Endodermal cell (in vitro differentiated cells): ENCODE measurements around the gene TFCP2L1. TPM values are rescaled to one million over a fixed set of nuclear protein-coding genes. Genes with fewer than 3 reads are reported as not detected.

Source experiments
- DNase-seq: peaks from one replicate; pipeline ENCODE4 v3.0.0-alpha.2; 2017
- H3K27ac ChIP-seq: 2 replicates; pipeline ENCODE4 v1.5.1; 2013; ENCODE audit warnings: mild to moderate bottlenecking, low read depth, low read length, moderate library complexity
- H3K27me3 ChIP-seq: 2 replicates; pipeline ENCODE4 v1.6.1; 2013; ENCODE audit warnings: mild to moderate bottlenecking, low read length, moderate library complexity; ENCODE audit not compliant: insufficient read depth, control insufficient read depth, poor library complexity, severe bottlenecking
- H3K36me3 ChIP-seq: 2 replicates; pipeline ENCODE4 v1.7.0; 2013; ENCODE audit warnings: mild to moderate bottlenecking, low read length, moderate library complexity; ENCODE audit not compliant: control insufficient read depth, insufficient read depth
- H3K4me1 ChIP-seq: one replicate; pipeline ENCODE4 v1.7.0; 2013; ENCODE audit warnings: low read length; ENCODE audit not compliant: control insufficient read depth, insufficient read depth
- H3K4me3 ChIP-seq: 2 replicates; pipeline ENCODE4 v1.5.1; 2013; ENCODE audit warnings: mild to moderate bottlenecking, low read length, moderate library complexity
- H3K9ac ChIP-seq: 2 replicates; pipeline ENCODE4 v1.6.1; 2013; ENCODE audit warnings: mild to moderate bottlenecking, low read length, moderate library complexity; ENCODE audit not compliant: poor library complexity, severe bottlenecking; ENCODE audit errors: extremely low read depth
- H3K9me3 ChIP-seq: 2 replicates; pipeline ENCODE4 v1.6.1; 2013; ENCODE audit warnings: mild to moderate bottlenecking, low read length, moderate library complexity; ENCODE audit not compliant: control insufficient read depth
- H3K27ac Mint-ChIP-seq: 2 replicates; pipeline ENCODE4 v1.8.0; 2020; ENCODE audit warnings: mixed read lengths
- H3K27me3 Mint-ChIP-seq: 2 replicates; pipeline ENCODE4 v1.8.0; 2021; ENCODE audit warnings: mild to moderate bottlenecking, mixed read lengths; ENCODE audit not compliant: insufficient read depth
- H3K36me3 Mint-ChIP-seq: 2 replicates; pipeline ENCODE4 v1.8.0; 2020; ENCODE audit warnings: low read depth, mixed read lengths
- H3K4me1 Mint-ChIP-seq: 2 replicates; pipeline ENCODE4 v1.8.0; 2020; ENCODE audit warnings: mixed read lengths
- H3K4me3 Mint-ChIP-seq: 2 replicates; pipeline ENCODE4 v1.8.0; 2020; ENCODE audit warnings: mild to moderate bottlenecking, moderate library complexity, mixed read lengths
- H3K9me3 Mint-ChIP-seq: 2 replicates; pipeline ENCODE4 v1.8.0; 2020; ENCODE audit warnings: mild to moderate bottlenecking, mixed read lengths
- WGBS, 2 experiments: methylation state at CpG; one replicate each; pipeline versions ENCODE4 v1.1.5 to v1.1.7; 2013; ENCODE audit warnings: missing lambda C conversion rate in 2 of 2, mixed read lengths in 1 of 2; ENCODE audit not compliant: insufficient coverage in 1 of 2, insufficient read length in 1 of 2; 5-methylcytosine and 5-hydroxymethylcytosine counted together
- total RNA-seq, 2 donors: library from RNA; stranded (reverse); fragmentation: NEBNext Ultra II Directional in 1 of 2; extraction: Animal tissue kit (Norgen Biotek cat#: 25700) in 1 of 2; gene quantifications; 2 replicates in 1 of 2; 3 replicates in 1 of 2; pipeline ENCODE4 v1.2.1, GENCODE V29; 2021
- TF ChIP-seq, protein P1 (sequence below): fragments of 200-600 bp; sonication (generic); conservative IDR thresholded peaks from 2 replicates; pipeline ENCODE4 v1.5.0; 2021; ENCODE audit warnings: antibody characterized with exemption, mild to moderate bottlenecking

Gene TFCP2L1
- total RNA-seq, 2 donors from 2014 or later: 3.3 to 4.3 TPM

DNA sequence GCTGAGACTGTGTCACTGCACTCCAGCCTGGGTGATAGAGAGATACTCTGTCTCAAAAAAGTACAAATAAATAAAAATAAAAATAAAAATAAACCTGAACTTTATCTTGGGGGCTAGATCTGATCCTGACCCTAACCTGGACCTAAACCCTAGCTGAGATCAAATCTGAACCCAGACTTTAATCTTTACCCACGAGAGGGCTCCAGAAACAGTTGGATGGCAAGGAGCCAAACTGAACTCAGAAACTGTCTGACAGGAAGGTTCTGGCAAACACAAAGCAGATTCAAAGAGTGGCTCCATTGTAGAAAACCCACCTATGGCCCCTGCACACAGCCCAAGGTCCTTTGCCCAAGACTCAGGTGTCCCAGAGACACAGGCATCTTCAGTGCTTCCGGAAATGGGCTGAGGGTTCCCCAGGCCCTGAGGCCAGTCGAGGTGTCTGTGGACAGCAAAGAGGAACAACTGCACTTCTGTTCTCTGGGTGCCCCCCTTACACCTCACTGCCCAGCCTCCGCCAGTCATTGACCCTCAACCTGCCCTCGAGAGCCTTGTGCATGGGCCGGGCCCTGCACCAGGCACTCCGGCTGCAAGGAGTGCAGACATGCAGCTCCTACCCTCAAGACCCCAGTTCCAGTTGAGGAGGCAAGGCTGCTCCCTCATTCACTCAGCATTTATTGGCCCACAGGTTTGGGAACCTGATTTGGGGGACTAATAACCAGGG is 95.2 kb downstream of the TFCP2L1 start:
- H3K4me1 ChIP-seq: no peaks in the 10 kb centered on the region
- H3K36me3 ChIP-seq: no peaks in the 10 kb centered on the region
- no peak overlapping the region for H3K27ac ChIP-seq
- H3K9ac ChIP-seq: no peak overlapping the region
- H3K4me3 ChIP-seq: no peak overlapping the region
- peak; percentile 28 for DNase-seq
- Mint-ChIP-seq H3K36me3 (no peaks in the 10 kb centered on the region), H3K27ac (no peak overlapping the region), H3K9me3 (no peaks in the 10 kb centered on the region), H3K4me1 (peaks cover 8% of the 10 kb centered on the region), H3K4me3 (no peak overlapping the region), H3K27me3 (peaks cover 15% of the 10 kb centered on the region)
- no peaks in the 10 kb centered on the region for H3K9me3 ChIP-seq
- TF ChIP-seq, protein P1, sequence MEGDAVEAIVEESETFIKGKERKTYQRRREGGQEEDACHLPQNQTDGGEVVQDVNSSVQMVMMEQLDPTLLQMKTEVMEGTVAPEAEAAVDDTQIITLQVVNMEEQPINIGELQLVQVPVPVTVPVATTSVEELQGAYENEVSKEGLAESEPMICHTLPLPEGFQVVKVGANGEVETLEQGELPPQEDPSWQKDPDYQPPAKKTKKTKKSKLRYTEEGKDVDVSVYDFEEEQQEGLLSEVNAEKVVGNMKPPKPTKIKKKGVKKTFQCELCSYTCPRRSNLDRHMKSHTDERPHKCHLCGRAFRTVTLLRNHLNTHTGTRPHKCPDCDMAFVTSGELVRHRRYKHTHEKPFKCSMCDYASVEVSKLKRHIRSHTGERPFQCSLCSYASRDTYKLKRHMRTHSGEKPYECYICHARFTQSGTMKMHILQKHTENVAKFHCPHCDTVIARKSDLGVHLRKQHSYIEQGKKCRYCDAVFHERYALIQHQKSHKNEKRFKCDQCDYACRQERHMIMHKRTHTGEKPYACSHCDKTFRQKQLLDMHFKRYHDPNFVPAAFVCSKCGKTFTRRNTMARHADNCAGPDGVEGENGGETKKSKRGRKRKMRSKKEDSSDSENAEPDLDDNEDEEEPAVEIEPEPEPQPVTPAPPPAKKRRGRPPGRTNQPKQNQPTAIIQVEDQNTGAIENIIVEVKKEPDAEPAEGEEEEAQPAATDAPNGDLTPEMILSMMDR: no peak
- no peaks in the 10 kb centered on the region for H3K27me3 ChIP-seq
- 90 to 93% methylated on average over 7 of the region's 7 CpGs for WGBS, 2 experiments

DNA sequence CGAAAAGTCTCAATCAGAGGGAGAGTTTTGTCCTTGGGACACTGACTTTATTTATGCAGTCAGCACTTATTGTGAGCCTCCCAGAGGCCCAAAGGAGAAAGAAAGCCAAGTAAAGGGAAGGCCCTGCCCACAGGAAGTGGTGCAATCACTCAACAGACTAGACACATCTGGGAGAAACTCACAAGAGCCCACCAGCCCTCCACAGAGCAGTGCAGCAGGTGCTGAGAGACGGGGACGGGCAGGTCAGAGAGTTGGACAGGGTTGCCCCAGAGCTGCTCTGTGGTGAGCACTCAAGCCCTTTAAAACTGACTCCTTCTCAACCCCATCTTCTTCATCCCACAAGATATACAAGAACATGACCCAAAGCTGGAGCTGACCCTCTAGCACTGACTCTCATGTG is 96.0 kb downstream of the TFCP2L1 start:
- no peaks in the 10 kb centered on the region for H3K9me3 Mint-ChIP-seq
- no peak overlapping the region for H3K27ac ChIP-seq
- peaks cover 8% of the 10 kb centered on the region for H3K4me1 Mint-ChIP-seq
- no peaks in the 10 kb centered on the region for H3K4me1 ChIP-seq
- H3K4me3 ChIP-seq: no peak overlapping the region
- H3K27me3 ChIP-seq: no peaks in the 10 kb centered on the region
- peak; percentile 23 for DNase-seq
- no peaks in the 10 kb centered on the region for H3K36me3 ChIP-seq
- H3K9ac ChIP-seq: no peak overlapping the region
- H3K27me3 Mint-ChIP-seq: peaks cover 12% of the 10 kb centered on the region
- H3K27ac Mint-ChIP-seq: no peak overlapping the region
- WGBS, 2 experiments: 90 to 92% methylated on average over 2 to 3 of the region's 3 CpGs
- TF ChIP-seq, protein P1: no peak
- H3K4me3 Mint-ChIP-seq: no peak overlapping the region
- no peaks in the 10 kb centered on the region for H3K9me3 ChIP-seq
- H3K36me3 Mint-ChIP-seq: no peaks in the 10 kb centered on the region

DNA sequence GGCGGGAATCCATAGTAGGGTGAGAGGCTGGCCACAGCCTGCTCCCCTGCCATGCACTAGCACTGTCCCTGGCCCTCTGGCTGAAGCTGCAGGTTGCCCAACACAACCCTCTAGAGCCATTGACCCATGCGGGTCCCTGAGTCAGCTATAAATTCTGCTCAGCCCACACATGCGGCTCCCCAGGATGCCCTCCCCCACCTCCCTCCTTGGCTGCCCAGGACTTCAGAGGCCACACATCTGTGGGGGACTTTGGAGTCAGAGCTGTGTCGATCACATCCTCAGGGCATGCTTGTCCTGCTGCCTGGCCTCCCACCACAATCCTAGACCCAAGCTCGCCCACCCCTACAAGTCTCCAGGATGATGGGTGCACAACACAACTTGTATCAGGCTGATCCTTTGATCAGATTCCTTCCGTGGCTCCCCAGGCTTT is 97.0 kb downstream of the TFCP2L1 start:
- Histone ChIP-seq H3K27ac (no peak overlapping the region), H3K4me3 (no peak overlapping the region), H3K4me1 (no peaks in the 10 kb centered on the region), H3K9ac (no peak overlapping the region), H3K9me3 (no peaks in the 10 kb centered on the region), H3K27me3 (no peaks in the 10 kb centered on the region), H3K36me3 (no peaks in the 10 kb centered on the region)
- peaks cover 12% of the 10 kb centered on the region for H3K27me3 Mint-ChIP-seq
- H3K4me1 Mint-ChIP-seq: peaks cover 8% of the 10 kb centered on the region
- 58 to 65% methylated on average over 4 to 6 of the region's 6 CpGs for WGBS, 2 experiments
- no peaks in the 10 kb centered on the region for H3K36me3 Mint-ChIP-seq
- H3K9me3 Mint-ChIP-seq: no peaks in the 10 kb centered on the region
- DNase-seq: no peak
- no peak overlapping the region for H3K4me3 Mint-ChIP-seq
- H3K27ac Mint-ChIP-seq: no peak overlapping the region
- TF ChIP-seq, protein P1: no peak
